HG03558 (cell line): ENCODE data around the gene DLX5.

Experiments used
- ATAC-seq: cut with Tn5 transposase; IDR thresholded peaks from one replicate; pipeline ENCODE4 v1.9.1; 2021; ENCODE audit warnings: moderate number of reproducible peaks; ENCODE audit not compliant: unreplicated experiment; ENCODE audit errors: extremely low read depth

Gene DLX5

DNA sequence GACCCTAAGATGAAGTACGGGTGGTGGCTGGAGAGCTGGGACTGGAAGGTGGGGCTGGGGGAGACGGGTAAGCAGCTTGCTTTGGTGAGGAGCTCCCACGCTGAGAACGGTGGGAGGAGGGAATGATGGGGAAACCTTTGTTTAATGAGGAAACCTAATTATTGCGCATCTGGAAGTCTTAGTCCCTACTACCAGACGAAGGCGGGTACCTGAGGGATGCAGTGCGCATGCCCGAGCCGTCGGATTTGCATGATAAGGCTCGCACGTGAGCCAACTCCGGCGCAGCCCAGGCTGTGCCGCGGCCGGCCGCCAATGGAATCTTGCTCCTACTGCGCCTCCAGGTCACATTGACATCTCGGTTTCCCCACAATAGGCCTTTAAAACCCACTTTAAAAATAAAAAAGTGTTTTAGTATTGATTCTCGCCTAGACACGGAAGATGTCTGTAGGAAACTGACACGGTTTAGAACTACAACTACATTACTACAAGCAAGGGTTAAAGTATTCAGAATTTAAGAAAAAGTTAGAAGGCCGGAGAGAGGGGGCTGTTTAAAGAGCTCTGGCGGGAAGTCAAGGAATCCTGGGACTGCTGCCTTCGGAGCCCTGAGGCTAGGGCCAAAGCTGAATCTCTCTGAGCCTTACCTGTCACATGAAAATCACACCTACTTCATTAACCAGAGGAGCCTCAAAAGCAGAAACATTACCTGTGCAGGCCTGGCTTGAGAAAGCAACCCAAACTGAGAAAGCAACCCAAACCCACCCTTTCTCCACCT, 31.4 kb downstream of the DLX5 start:
- ATAC-seq: no peak

- no peak for ATAC-seq
Observed at GRCh38 chr7:96992192-96993005, 32.2 kb downstream of the DLX5 start.

GRCh38 chr7:96991546-96992191, 33.0 kb downstream of the DLX5 start:
- no peak for ATAC-seq

DNA sequence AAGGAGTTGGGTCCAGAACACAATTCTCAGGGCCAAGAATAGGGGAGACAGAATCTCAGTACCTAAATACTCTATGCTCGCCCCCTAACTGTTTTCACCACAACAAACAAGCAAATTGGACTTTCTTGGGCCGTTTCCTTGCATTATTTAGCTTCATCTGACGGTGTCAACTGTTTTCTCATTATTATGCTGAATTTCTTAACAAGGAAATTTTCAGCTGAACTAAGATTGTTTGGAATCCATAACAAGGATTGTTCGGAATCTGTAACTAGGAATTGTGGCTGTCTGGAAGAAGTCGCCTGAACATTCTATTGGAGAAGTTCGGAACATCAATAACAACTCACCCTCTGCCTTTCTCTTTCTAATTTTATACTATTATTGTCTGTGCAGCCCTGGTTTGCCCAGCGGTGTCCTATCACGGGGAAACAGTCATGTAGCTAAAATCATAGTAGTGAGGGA, 34.7 kb downstream of the DLX5 start:
- no peak for ATAC-seq

- ATAC-seq: no peak
Observed at GRCh38 chr7:96989241-96989858, 35.3 kb downstream of the DLX5 start.

DNA sequence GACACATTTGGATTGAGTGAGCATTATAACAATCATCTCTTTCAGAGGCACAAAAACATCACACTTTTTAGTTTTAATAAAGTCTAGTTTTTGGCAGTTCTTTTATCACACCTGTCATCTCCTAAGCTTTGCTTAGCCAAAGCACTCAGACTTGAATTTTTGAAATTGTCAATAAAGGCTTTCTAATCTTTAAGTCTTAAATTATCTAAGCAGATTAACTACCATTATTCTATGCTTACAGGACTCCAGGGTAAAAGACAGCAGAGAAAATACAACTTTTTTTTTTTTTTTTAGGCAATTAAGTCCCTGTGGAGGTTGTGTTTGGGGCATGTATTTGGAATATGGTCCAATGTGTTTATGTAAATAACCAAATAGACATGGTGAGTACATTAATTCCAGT, 36.9 kb downstream of the DLX5 start:
- ATAC-seq: no peak

GRCh38 chr7:96986901-96987300, 37.7 kb downstream of the DLX5 start:
- no peak for ATAC-seq

GRCh38 chr7:96985992-96986391, 38.6 kb downstream of the DLX5 start:
- ATAC-seq: no peak

GRCh38 chr7:96982586-96982985, 42.0 kb downstream of the DLX5 start:
- no peak for ATAC-seq

DNA sequence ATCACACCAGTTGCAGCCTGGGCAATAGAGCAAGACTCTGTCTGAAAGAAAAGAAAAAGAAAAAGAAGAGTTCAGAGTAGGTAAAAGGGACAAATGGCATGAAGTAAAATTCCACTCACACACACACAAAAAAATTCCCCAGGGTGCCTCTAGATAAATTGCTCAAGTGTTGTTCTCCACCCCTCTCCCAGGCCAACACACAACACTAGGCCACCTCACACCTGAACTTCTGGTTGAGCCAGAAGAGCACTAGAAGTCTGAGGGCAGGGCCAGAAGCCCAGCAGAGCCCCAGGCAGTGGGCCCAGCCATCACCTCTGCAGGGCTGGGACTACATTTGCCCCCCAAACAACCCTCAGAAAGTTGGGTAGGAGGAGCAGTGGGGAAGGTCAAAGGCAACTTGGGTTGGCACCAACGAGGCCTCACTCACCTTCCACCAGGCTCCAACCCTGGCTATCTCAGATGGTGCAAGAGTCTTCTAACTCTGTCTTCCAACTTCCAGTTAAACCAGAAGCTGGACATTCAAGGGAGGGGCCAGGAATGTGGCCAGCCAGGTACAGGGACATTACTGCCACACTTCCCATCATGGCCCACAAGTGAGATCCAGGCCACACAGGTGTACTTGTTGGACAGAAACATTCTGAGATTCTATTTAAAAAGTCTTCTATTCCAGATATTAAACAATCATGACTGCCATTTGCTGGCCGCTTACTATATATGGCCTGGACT, 44.9 kb downstream of the DLX5 start:
- ATAC-seq: no peak

DNA sequence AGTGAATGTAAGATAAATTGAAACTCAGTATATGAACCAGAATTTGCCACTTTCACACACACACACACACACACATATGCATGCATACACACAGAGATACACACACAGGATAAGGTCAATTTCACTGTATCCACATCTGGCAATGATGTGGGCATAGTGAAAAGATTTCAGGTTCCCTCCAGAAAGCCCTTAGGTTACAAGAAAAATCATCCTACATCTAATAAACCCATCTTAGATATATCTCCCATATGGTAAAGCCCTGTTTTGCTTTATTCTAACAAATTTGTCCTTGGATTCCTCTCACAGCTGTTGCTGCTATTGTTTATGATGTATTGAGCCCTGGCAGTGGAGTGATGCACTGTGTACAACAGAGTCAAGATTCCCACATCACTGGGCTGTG, 47.2 kb downstream of the DLX5 start:
- no peak for ATAC-seq

- ATAC-seq: no peak
Observed at GRCh38 chr7:96976106-96976505, 48.5 kb downstream of the DLX5 start.

DNA sequence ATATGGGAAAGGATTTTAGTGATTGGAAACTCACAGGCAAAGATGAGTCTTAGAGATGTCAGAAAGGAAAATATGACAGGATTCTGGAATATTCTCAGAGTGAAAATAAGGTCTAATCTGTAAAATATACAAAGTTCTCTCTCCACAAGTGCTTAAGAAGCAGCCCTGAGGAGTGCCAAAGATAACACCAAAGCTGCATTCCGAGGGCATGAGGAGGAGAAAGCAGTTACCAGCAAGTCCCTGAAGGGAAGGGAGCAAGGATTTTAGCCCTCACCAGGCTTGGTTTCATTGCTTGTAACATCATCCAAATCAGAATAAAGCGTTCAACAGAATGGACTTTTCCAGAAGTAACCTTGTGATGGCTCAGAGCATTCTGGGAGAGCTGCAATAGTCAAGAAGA, 50.6 kb downstream of the DLX5 start:
- ATAC-seq: no peak

DNA sequence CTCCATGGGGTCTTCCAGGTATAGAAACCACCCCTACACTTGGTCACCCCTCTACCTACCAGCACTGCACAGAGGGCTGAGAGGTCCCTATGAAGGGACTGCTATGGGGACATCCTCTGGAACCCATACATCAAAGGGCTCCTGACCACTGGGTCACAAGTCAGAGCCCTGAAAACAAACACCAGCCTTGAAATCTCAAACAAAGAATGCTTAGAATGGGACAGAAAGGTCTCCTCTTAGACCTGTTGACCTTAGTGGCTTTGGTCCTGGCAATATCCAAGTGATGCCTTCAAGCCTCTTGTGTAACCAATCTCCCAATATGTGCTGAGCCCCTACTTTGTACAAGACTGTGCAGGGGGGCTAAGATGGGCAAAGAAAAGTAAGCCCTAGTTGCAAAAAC, 53.9 kb downstream of the DLX5 start:
- no peak for ATAC-seq
